ENCODE measurements around the gene PRTN3.
A peak's percentile ranks its signal among the peaks of the same experiment; 100 is the strongest.
"Not testable (repeated sequence)": the region's sequence is repeated elsewhere in the genome, so short reads cannot be mapped to it uniquely, and the experiment has no call there.

PRTN3 gene

DNA sequence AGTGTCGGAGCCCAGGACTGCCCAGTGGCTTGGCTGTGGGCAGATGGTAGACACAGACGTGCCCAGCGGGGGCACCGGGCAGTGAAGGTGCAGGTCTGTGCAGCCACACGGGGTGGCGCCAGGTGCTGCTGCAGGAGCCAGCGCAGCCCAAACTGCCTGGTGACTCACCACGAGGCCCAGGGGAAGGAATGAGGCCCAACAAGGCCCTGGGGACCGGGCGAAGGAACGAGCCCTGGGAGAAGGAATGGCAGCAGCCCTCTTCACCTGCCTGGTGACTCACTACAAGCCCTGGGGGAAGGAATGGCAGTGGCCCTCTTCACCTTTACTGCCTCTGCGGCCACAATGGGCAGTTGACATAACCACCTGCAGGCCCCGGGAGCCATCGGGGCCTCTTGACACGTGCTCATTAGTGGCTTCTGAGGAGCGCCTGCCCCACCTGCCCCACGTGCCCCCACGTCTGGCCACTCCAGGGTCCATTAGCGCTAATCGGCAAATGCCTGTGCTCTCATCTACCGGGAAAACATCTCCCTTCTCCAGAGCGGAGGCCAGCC is 42.9 kb downstream of the PRTN3 start:
- no peak for DNase-seq (ENCODE audit: low read depth)

DNA sequence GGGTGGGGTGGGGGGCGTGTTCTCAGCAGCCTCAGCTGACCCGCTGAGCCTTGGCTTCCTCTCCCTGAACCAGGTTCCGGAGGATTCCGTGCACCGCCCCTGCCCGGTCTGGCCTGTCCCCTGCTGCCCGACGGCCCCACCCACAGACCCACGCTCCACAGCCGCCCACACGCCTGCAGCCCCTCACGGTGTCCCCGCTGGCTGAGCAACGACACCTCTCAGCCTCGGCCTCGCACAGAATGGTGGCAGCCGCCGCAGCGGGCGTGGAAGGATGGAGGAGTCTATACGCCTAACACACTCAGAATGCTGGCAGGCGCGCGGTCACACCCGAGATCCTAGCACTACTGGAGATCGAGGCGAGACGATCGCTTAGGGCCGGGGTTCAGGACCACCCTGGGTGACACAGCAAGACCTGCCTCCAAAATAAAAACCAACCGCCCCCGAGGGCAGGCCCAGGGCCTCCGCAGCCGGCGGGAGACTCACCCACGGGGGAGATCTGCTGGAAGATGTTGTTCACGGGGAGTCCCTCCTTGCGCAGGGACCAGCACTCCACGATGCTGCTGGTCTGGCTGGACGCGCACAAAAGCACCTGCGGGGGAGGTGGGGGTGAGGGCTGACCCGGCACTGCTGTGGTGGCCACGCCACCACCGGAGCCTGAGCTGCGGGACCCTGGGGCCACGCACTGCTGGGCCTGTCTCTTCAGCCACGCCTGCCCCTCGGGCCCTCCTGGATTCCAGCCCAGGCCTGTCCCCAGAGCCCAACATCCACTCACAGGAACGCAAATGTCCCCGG is 43.8 kb downstream of the PRTN3 start:
- DNase-seq (ENCODE audit: low read depth): no peak

DNA sequence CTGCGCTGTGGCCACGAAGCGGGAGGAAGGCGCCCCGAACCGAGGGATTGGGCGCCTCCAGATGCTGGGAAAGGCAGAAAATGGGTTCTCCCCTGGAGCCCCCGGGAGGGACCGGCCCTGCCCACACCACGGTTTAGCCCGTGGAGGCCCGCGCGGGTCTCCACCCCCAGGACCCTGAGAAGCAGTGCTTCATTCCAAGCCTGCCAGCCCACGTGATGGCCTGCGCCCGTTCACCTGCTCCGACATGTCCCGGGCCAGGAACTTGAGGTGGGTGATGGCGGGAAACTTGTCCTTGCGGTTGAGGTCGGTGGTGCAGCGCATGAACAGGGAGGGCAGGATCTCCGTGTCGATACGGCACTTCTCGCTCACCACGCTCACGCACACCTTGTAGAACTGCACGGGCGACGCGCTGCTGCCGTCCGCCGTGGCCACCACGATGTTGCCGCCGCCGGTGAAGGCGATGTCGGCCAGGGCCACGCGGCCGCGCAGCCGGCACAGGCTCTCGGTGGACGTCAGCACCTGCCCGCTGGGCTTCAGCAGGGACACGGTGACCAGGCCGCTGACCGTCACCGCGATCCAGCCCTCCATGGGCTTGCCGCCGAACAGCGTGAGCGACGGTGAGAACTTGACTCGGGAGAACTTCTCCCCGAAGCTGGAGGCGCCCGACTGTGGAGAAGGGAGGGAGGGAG is 44.9 kb downstream of the PRTN3 start:
- no peak for DNase-seq (ENCODE audit: low read depth)

DNA sequence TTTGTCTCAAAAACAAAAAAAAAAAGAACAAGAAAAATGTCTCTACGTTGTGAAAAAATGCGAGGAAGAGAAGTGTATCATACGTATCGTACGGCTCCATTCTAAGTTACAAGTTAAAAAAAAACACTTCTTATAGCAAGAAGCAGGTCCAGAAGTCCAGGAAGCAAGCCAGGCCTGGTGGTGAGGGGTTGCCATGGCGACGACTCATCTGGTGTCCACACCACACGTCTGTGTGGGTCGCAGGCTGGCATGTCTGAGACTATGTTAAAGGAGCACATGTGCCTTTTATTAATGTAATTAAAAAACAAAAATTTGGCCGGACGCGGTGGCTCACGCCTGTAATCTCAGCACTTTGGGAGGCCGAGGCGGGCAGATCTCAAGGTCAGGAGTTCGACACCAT is 46.3 kb downstream of the PRTN3 start:
- DNase-seq (ENCODE audit: low read depth): peak; percentile 83

DNA sequence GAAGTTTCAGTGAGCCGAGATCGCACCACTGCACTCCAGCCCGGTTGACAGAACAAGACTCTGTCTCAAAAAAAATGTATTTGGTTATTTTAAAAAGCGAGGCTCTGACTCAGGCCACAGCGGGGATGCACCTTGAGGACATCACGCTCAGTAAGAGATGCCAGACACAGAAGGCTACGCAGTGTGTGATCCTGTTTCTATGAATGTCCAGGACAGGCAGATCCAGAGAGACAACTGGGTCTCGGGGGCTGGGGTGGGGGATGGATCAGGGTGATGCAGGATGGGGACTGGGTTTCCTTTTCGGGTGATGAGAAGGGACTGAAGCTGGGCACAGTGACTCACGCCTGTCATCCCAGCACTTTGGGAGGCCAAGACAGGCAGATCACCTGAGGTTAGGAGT is 46.8 kb downstream of the PRTN3 start:
- no peak for DNase-seq (ENCODE audit: low read depth)

DNA sequence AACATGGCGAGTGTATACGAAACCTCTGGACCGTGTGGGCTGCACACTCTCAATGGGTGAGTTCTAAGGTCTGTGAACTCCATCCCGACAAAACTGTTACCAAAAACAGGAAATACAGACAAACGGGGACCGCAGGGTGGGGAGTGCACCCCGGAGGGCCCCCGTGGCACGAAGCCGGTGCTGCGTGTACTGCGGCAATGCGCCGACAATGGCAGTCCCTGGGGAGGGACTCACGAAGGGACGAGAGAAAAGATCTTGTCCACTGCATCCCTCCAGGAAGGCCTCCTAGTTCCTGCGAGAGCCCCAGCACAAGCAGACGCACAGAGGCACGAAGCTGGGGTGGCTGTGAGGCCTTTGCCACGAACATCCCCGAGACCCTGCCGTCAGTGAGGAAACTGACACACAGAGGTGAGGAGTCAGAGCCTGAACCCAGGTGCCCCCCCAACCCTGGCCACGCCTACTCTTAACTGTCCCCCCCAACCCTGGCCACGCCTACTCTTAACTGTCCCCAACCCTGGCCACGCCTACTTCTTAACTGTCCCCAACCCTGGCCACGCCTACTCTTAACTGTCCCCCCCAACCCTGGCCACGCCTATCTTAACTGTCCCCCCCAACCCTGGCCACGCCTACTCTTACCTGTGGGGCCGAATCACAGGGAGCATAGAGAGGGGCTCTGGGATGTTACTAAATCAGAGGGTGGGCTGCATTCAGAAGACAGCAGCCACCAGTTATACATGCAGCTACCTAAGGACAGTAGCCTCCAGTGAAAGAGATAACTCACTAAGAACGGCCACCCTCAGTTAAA is 48.0 kb downstream of the PRTN3 start:
- no peak for DNase-seq (ENCODE audit: low read depth)

DNA sequence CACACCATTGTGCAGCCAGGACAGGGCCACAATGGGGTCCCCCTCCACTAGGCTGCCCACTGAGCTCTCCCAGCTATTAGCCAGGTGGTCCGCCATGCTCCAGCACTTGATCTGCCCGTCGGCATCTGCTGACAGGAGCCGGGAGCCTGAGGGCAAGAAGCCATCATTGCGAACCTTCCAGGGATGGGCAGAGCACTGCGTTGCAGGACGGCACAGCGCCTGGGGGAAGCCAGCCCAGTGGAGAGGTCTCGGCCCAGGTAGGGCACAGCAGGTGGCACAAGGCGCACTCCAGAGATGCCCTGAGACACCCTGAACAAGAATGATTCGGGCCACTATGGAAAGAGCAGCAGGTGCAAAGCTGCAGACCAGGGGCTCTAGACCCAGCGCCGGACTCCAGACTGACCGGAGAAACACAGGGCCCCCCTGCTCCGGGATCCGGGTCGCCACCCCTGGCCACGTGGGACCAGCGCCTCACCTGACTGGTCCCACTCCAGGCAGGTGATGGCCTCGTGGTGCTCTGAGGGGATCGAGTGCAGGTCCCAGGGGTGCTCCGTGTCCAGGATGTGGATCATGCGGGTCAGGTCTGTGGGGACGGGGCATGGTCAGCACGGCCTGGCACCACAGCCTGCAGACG is 49.0 kb downstream of the PRTN3 start:
- DNase-seq (ENCODE audit: low read depth): no peak

DNA sequence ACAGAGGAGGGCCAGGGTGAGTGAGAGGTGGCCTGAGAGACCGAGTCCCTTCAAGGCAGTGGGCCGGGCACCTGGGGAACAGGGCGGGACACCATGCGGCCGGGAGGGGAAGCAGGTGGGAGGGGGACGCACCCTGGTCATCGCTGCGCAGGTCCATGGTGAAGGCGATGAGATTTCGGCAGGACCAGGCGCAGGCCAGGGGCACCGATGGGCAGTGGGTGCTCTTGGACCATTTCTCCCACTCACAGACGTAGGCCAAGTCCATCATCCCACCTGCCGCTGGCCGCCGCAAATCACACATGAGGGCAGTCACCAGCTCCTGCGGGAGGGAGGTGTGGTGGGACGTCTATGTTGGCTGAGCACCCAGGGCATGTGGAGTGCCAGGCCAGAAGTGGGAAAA is 50.0 kb downstream of the PRTN3 start:
- DNase-seq (ENCODE audit: low read depth): no peak

DNA sequence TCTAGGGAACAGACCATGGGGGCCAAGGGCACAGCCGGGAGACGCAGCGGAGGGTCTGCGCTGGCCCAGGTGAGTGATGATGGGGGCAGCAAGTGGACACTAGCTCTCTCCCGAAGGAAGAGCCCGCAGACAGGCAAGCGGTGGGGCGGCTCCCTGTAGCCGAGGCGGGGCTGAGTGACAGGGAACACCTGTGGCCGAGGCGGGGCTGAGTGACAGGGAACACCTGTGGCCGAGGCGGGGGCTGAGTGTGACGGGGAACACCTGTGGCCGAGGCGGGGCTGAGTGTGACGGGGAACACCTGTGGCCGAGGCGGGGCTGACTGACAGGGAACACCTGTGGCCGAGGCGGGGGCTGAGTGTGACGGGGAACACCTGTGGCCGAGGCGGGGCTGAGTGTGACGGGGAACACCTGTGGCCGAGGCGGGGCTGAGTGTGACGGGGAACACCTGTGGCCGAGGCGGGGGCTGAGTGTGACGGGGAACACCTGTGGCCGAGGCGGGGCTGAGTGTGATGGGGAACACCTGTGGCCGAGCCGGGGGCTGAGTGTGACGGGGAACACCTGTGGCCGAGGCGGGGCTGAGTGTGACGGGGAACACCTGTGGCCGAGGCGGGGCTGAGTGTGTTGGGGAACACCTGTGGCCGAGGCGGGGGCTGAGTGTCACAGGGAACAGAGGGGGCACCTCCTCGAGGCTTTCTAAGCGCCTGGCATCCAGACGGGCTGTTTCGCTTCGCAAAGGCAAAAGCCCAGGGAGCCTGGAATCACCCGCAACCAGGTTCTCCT is 50.8 kb downstream of the PRTN3 start:
- DNase-seq (ENCODE audit: low read depth): not testable (repeated sequence)

DNA sequence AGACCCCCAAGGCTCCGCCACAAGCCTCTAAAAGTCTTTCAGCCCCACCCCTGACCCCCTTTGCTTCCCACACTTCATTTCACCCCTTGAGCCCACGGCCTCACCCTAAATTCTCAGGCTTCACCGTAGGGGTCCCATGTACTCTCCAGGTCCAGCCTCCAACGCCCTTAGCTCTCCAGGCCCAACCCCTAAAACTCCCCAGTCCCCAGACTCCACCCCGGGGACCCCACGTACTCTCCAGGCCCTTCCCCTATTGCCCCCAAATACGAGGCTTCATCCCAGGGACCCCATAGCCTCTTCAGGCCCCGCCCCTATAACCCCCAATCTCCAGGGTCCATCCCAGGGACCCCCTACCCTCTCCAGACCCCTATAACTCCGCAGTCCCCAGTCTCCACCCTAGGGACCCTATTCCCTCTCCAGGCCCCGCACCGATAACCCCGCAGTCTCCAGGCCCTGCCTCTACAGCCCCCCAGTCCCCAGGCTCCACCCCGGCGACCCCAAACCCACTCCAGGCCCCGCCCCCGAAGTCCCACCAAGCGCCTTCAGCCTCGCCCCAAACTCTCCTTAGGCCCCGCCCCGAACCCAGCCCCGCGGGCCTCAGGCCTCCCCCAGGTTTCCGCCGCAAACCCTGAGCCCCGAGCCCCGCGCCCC is 51.6 kb downstream of the PRTN3 start:
- no peak for DNase-seq (ENCODE audit: low read depth)

DNA sequence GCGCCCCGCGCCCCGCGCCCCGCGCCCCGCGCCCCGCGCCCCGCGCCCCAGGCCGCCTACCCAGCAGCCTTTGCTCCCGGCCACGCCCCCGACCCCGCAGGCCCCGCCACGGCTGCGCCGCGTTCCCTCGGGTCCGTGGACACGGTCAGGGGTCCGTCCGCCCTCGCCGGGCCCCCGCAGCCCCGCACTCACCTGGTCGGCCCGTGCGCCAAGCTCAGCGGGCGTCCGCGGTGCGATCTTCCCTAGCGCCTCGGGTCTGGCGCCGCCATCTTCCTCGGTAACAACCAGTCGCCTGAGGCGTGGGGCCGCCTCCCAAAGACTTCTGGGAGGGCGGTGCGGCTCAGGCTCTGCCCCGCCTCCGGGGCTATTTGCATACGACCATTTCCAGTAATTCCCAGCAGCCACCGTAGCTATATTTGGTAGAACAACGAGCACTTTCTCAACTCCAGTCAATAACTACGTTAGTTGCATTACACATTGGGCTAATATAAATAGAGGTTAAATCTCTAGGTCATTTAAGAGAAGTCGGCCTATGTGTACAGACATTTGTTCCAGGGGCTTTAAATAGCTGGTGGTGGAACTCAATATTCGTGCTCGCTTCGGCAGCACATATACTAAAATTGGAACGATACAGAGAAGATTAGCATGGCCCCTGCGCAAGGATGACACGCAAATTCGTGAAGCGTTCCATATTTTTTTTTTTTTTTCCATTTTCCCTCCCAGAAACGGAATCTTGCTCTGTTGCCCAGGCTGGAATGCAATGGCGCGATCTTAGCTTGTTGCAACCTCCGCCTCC is 52.3 kb downstream of the PRTN3 start, which contains the start of the genes MED16 and RNU6-9:
Gene MED16 (minus strand): TSS at position 294 of the 796 bp plus-strand sequence. CDS start 2,056 bp downstream, outside the sequence.
Gene RNU6-9 (plus strand): TSS at position 591 of the 796 bp plus-strand sequence.
- DNase-seq (ENCODE audit: low read depth): peak; percentile 92

DNA sequence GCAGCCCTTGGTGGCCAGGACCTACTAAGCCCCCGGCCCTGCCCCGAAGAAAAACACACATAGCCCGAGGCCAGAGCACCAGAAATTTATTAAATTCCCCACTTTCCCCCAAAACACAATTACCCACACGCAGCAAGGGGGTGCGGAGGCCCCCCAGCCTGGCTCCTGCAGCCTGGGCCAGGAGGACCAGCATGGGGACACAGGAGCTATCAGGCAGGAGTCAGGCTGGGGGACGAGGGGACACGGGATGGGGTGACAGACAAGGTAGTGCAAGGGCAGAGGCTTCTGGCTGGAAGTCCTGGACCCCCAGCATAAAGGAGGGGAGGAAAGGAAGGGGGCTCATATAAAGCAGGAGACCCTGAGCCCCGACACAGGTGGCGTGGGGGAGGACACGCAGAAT is 55.6 kb downstream of the PRTN3 start:
- DNase-seq (ENCODE audit: low read depth): no peak

DNA sequence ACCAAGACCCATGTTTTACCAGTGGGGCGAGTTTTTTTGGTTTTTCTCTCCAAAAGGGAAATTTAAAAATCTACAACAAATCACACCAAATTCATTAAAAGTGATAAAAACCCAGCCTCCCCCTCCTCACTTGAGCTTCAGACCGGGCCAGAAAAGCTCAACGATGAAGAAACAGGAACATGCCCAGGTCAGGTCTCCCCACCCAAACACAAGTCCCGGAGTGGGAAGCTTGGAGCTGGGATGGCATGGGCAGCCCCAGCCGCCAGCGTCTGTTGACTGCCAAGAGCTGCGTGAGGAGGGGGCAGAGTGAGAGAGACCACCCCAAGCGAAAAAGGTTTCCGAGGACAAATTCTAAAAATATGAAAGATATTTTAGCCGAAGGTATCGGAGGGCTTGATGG is 56.2 kb downstream of the PRTN3 start:
- no peak for DNase-seq (ENCODE audit: low read depth)

DNA sequence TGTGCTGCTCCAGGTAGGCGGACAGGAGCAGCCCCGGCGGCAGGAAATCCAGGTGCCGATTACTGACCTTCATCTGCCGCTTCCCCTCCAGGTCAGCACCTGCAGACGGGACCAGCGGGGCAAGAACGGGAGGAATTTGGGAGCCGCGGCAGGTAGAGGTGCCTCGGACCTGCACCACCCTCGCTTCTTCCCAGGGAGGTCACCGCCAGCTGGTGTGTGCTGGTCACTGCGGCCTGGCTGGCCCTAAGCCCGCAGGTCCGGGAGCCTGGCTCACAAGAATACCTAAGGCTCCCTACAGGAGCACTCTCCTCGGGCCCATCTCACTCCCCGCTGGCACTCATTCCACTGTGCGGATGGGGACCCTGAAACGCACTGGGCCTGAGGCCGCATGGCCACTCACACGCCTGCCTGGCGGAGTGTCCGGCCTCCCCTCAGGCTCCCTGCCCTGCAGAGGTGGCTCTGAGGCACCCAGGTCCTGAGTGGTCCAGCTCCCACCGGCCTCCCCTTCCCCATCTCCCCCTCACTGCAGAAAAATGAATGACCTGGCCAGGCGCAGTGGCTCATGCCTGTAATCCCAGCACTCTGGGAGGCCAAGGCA is 56.7 kb downstream of the PRTN3 start:
- no peak for DNase-seq (ENCODE audit: low read depth)

All from fibroblast of gingiva (primary cell).